ENCODE measurements around the gene SLC35F5. TPM values are rescaled to one million over a fixed set of nuclear protein-coding genes. Genes with fewer than 3 reads are reported as not detected.

Gene SLC35F5
- total RNA-seq, 3 donors from 2014 or later: 77.8 to 135 (median 96.7) TPM

DNA sequence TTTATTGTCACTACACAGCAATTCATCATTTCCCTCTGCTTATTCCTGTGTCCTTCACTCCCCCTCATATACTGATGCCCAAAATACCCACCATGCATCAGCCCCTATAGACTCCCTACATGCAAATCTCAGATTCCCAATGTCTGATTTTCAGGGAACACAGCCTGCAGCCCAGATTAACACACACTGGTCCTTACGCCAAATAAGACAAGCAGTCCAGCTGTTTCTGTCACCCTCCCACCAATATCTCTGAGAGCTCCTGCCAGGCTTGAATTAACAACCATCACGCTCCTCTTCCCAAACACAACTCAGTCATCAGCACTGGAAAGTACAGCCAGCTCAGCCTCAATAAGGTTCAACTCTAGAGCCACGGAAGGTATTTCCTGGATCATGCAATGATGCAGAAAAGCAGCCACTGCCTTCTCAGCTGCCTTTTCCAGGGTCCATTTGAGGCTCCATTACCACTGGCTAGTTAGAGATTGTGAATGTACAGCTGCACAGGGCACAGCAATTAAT, 39.0 kb upstream of the SLC35F5 start:
- H3K36me3 ChIP-seq: no peaks in the 10 kb centered on the region
- H3K4me1 ChIP-seq: no peaks in the 10 kb centered on the region
- no peaks in the 10 kb centered on the region for H3K9me3 ChIP-seq
- no peak for DNase-seq (ENCODE audit: low spot score in 2 of 2)
- TF ChIP-seq POLR2A (IDR thresholded peaks at IDR 0.05) (no peak), POLR2AphosphoS5 (IDR thresholded peaks at IDR 0.05) (no peak)
- TF ChIP-seq, protein P1, sequence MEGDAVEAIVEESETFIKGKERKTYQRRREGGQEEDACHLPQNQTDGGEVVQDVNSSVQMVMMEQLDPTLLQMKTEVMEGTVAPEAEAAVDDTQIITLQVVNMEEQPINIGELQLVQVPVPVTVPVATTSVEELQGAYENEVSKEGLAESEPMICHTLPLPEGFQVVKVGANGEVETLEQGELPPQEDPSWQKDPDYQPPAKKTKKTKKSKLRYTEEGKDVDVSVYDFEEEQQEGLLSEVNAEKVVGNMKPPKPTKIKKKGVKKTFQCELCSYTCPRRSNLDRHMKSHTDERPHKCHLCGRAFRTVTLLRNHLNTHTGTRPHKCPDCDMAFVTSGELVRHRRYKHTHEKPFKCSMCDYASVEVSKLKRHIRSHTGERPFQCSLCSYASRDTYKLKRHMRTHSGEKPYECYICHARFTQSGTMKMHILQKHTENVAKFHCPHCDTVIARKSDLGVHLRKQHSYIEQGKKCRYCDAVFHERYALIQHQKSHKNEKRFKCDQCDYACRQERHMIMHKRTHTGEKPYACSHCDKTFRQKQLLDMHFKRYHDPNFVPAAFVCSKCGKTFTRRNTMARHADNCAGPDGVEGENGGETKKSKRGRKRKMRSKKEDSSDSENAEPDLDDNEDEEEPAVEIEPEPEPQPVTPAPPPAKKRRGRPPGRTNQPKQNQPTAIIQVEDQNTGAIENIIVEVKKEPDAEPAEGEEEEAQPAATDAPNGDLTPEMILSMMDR (IDR thresholded peaks at IDR 0.05): no peak
- H3K27ac ChIP-seq: no peak overlapping the region
- no peak overlapping the region for H3K4me3 ChIP-seq
- intact Hi-C loops (cut with DNase I; ENCODE audit: low total_unique reads): no loop called here
- H3K27me3 ChIP-seq: no peaks in the 10 kb centered on the region

DNA sequence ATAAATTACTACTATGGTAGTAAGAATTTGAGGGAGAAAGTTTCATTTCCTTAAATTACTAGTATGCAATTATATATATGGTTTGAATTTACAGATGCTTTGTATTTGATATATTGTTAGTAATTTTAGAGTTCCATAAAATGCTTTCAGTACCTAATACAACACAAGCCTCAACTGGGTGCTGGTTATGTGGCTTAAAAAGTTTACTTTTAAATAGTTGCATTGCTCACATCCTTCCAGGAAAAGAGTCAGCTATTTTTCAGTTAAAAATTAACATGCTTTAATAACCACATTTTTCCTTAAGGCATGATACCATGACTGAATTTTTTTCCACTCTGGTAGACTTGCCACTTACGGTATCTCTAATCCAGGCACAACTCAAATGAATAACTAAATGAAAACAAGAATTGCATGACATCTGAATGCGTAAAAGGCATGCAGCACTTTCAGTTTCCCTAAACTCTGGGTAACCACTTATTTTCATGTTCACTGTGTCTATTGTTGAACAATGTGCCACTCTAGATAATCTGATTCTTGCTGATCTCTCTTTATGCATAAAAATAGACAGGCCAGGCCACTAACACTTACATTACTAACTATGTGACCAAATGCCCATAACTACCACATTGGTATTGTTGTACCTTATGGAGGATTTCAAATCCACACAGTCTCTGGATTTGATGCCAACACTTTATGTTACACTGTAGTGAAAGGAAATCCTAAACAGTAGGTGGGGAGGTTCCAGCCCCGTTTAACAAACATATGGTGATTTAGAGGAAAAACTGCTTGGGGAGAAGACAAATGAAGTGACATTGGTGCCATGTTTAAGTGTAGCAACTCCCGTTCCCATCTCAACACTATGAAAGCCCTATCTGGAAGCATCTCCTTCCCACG, 35.5 kb upstream of the SLC35F5 start:
- Histone ChIP-seq H3K4me1 (no peaks in the 10 kb centered on the region), H3K4me3 (no peak overlapping the region), H3K36me3 (no peaks in the 10 kb centered on the region), H3K27me3 (no peaks in the 10 kb centered on the region), H3K9me3 (no peaks in the 10 kb centered on the region), H3K27ac (no peak overlapping the region)
- TF ChIP-seq POLR2AphosphoS5 (IDR thresholded peaks at IDR 0.05) (no peak), POLR2A (IDR thresholded peaks at IDR 0.05) (no peak)
- TF ChIP-seq, protein P1 (IDR thresholded peaks at IDR 0.05): no peak
- no peak for DNase-seq (ENCODE audit: low spot score in 2 of 2)
- intact Hi-C loops (cut with DNase I; ENCODE audit: low total_unique reads): no loop called here

DNA sequence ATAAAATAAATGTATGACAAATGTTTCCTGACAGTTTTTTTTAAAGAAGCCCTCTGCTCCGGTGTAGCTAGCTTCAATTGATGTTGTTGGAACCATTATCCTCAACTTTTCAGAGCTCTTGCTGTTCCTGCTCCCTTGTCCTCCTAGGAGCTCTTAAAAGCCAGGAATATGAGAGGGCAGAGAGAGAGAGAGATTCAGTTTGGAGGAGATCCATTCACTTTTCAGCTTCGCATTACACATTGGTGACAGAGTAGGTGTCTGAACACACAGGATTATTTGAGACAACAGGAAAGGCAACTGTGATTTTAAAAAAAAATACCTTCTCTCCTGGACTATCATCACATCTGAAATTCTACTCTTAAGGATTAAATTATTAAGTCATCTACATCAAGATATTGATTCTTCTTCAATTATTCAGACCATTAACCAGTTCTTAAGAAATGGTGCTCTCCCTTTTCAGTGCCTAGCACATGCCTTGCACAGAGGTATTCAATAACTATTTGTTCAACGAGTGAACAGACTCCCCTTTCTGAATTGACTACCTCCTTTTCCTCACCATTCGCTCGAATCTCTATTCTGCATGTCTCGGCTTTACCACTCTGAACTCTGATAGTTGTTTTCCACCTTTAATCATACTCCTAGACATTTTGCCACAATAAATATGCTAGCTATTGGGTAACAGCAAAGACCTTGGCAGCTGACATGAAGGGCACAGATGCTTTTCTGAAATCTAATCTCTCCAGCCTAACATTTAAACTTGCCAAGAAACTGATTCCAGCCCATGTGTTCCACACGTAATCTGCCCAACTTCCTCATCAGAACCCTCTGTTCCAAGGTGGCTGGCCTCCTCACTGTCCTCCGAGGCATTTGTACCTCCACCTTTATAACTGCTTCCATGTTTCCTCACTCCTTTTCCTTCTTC, 28.6 kb upstream of the SLC35F5 start:
- Histone ChIP-seq H3K9me3 (no peaks in the 10 kb centered on the region), H3K27me3 (no peaks in the 10 kb centered on the region), H3K27ac (no peak overlapping the region), H3K4me1 (no peaks in the 10 kb centered on the region), H3K4me3 (no peak overlapping the region), H3K36me3 (no peaks in the 10 kb centered on the region)
- intact Hi-C loops (cut with DNase I; ENCODE audit: low total_unique reads): no loop called here
- no peak for DNase-seq (ENCODE audit: low spot score in 2 of 2)
- no peak for TF ChIP-seq POLR2A (IDR thresholded peaks at IDR 0.05)
- TF ChIP-seq POLR2AphosphoS5 (IDR thresholded peaks at IDR 0.05): no peak
- TF ChIP-seq, protein P1 (IDR thresholded peaks at IDR 0.05): no peak

DNA sequence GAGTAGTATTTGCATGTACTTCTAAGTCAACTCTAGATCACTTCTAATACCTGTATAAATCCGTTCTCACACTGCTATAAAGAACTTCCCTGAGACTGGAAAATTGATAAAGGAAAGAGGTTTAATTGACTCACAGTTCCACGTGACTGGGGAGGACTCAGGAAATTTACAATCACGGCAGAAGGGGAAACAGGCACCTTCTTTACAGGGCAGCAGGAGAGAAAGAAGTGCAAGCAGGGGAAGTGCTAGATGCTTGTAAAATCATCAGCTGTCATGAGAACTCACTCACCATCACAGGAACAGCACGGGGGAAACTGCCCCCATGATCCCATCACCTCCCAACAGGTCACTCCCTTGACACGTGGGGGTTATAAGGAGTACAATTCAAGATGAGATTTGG, 24.0 kb upstream of the SLC35F5 start:
- TF ChIP-seq, protein P1 (IDR thresholded peaks at IDR 0.05): no peak
- TF ChIP-seq POLR2A (IDR thresholded peaks at IDR 0.05) (no peak), POLR2AphosphoS5 (IDR thresholded peaks at IDR 0.05) (no peak)

More for the DNA sequence above, 24.0 kb upstream of the SLC35F5 start:
- DNase-seq (ENCODE audit: low spot score in 2 of 2): no peak
- Histone ChIP-seq H3K9me3 (no peaks in the 10 kb centered on the region), H3K27ac (no peak overlapping the region), H3K36me3 (no peaks in the 10 kb centered on the region), H3K4me3 (no peak overlapping the region), H3K27me3 (no peaks in the 10 kb centered on the region), H3K4me1 (no peaks in the 10 kb centered on the region)
- intact Hi-C loops (cut with DNase I; ENCODE audit: low total_unique reads): no loop called here

Measured in breast epithelium (tissue), 4 donors.